GM12878 (cell line): ENCODE results near the gene NANOS2. TPM values are rescaled to one million over a fixed set of nuclear protein-coding genes. Genes with fewer than 3 reads are reported as not detected.
A peak's percentile ranks its signal among the peaks of the same experiment; 100 is the strongest.

Source experiments
- BCL11A ChIP-seq: IDR thresholded peaks from 2 replicates; pipeline ENCODE4 v1.6.1; 2011; ENCODE audit warnings: low read depth, low read length
- BHLHE40 ChIP-seq, 2 experiments: fragments of 450-650 bp in 1 of 2; IDR thresholded peaks; 2 replicates each; pipeline ENCODE4 v1.6.1; 2011 to 2017; ENCODE audit warnings: low read depth in 2 of 2, borderline replicate concordance in 1 of 2, improper control_type of control experiment in 1 of 2, low read length in 1 of 2, mild to moderate bottlenecking in 1 of 2
- KAT2A ChIP-seq: conservative IDR thresholded peaks from 2 replicates; pipeline ENCODE4 v1.6.1; 2011; ENCODE audit warnings: low read depth, low read length; ENCODE audit not compliant: control insufficient read depth
- MYB ChIP-seq: fragments of 150-350 bp; IDR thresholded peaks from 2 replicates; pipeline ENCODE4 v1.6.1; 2014; ENCODE audit warnings: mild to moderate bottlenecking, low read depth, low read length, borderline replicate concordance
- POLR2A ChIP-seq: IDR thresholded peaks from 2 replicates; pipeline ENCODE4 v1.6.1; 2011; ENCODE audit warnings: low read depth, mild to moderate bottlenecking, low read length
- POU2F2 ChIP-seq: IDR thresholded peaks from 3 replicates; pipeline ENCODE4 v1.6.1; 2011; ENCODE audit warnings: low read depth, mild to moderate bottlenecking, low read length, borderline replicate concordance
- RAD21 ChIP-seq: IDR thresholded peaks from 2 replicates; pipeline ENCODE4 v1.6.1; 2011; ENCODE audit warnings: mild to moderate bottlenecking, low read depth, low read length, moderate library complexity; ENCODE audit not compliant: insufficient read depth
- RCOR1 ChIP-seq: conservative IDR thresholded peaks from 2 replicates; pipeline ENCODE4 v1.6.1; 2012; ENCODE audit warnings: low read depth, low read length, improper control_type of control experiment
- RELA ChIP-seq: fragments of 450-650 bp; IDR thresholded peaks from 2 replicates; pipeline ENCODE4 v1.8.0; 2014; ENCODE audit warnings: borderline replicate concordance; ENCODE audit not compliant: partially characterized antibody
- REST ChIP-seq: IDR thresholded peaks from 2 replicates; pipeline ENCODE4 v1.6.1; 2012; ENCODE audit warnings: mild to moderate bottlenecking, low read depth, low read length
- SKIL ChIP-seq: fragments of 450-650 bp; IDR thresholded peaks from 2 replicates; pipeline ENCODE4 v1.6.1; 2017; ENCODE audit warnings: mild to moderate bottlenecking, low read depth, inconsistent platforms; ENCODE audit not compliant: poor library complexity, severe bottlenecking
- SREBF1 ChIP-seq: IDR thresholded peaks from 2 replicates; pipeline ENCODE4 v1.6.1; 2012; ENCODE audit warnings: mild to moderate bottlenecking, low read length
- SREBF2 ChIP-seq: IDR thresholded peaks from 2 replicates; pipeline ENCODE4 v1.6.1; 2012; ENCODE audit warnings: mild to moderate bottlenecking, low read length
- TCF3 ChIP-seq: IDR thresholded peaks from 2 replicates; pipeline ENCODE4 v1.6.1; 2012; ENCODE audit warnings: low read depth, mild to moderate bottlenecking, low read length, borderline replicate concordance; ENCODE audit not compliant: insufficient read depth
- YY1 ChIP-seq: IDR thresholded peaks from 2 replicates; pipeline ENCODE4 v1.6.1; 2011; ENCODE audit warnings: low read depth, mild to moderate bottlenecking, low read length
- ZNF687 ChIP-seq: fragments of 450-650 bp; IDR thresholded peaks from 2 replicates; pipeline ENCODE4 v1.6.1; 2017; ENCODE audit warnings: mild to moderate bottlenecking, moderate library complexity
- polyA plus RNA-seq, 11 experiments: library from polyadenylated mRNA; depleted of rRNA in 4 of 11; unstranded in 6 of 11; stranded (reverse) in 5 of 11; fragments of >200 nt; fragmentation: Nextera tagmentation in 4 of 11; fragmentation: Illumina TruSeq in 1 of 11; extraction: Ambion mirVana in 4 of 11; extraction: Trizol in 1 of 11; gene quantifications; 1 replicate in 1 of 11; 2 replicates in 10 of 11; pipeline versions ENCODE4 v1.2.1 to v1.2.3, GENCODE V29; 2011 to 2016; ENCODE audit warnings: inconsistent platforms in 2 of 11, missing spikeins in 2 of 11, low read depth in 1 of 11
- total RNA-seq, 4 experiments: library from RNA; depleted of rRNA in 3 of 4; stranded (reverse); fragments of >200 nt in 3 of 4; fragmentation: Illumina TruSeq in 1 of 4; extraction: Trizol in 1 of 4; gene quantifications; 2 replicates each; pipeline versions ENCODE4 v1.2.1 to v1.2.3, GENCODE V29; 2013 to 2021
- TF ChIP-seq, protein P1 (sequence below): IDR thresholded peaks from 2 replicates; pipeline ENCODE4 v1.6.1; 2012; ENCODE audit warnings: low read depth, low read length, improper control_type of control experiment
- TF ChIP-seq, protein P2 (sequence below): IDR thresholded peaks from 2 replicates; pipeline ENCODE4 v1.6.1; 2011; ENCODE audit warnings: low read depth, mild to moderate bottlenecking, low read length, moderate library complexity, borderline replicate concordance; ENCODE audit errors: extremely low read depth

NANOS2 gene
- total and polyA plus RNA-seq, 10 of the 15 experiments (the other 5 are each of a cell fraction or from before 2014, with no cell fraction given): not detected

GRCh38 chr19:45882652-45883585 is 31.7 kb downstream of the NANOS2 start (continued):
- TF ChIP-seq RELA (peak; percentile 11), RCOR1 (no peak; the same call in 1 of the 2 replicates), POU2F2 (peak; percentile 75; the same call in 1 of the 3 replicates), BHLHE40 (IDR thresholded peaks at IDR 0.05; ENCODE audit: borderline replicate concordance in 1 of 2, low read depth in 2 of 2, low read length in 1 of 2) (peak; percentile 99), YY1 (peak; percentile 89), BCL11A (peak; percentile 30; the same call in 1 of the 2 replicates), RAD21 (peak; percentile 79), ZNF687 (peak; percentile 81), SREBF2 (no peak), SKIL (peak; percentile 28), REST (0 out of 2 replicates have a peak, but pooled peaks have one; percentile 21), TCF3 (peak; percentile 87), POLR2A (peak; percentile 85), SREBF1 (0 out of 2 replicates have a peak, but pooled peaks have one; percentile 14), KAT2A (no peak), MYB (peak; percentile 69; the same call in 1 of the 2 replicates)
- TF ChIP-seq, protein P1, sequence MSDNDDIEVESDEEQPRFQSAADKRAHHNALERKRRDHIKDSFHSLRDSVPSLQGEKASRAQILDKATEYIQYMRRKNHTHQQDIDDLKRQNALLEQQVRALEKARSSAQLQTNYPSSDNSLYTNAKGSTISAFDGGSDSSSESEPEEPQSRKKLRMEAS: no peak; the same call in 1 of the 2 replicates
- TF ChIP-seq, protein P2, sequence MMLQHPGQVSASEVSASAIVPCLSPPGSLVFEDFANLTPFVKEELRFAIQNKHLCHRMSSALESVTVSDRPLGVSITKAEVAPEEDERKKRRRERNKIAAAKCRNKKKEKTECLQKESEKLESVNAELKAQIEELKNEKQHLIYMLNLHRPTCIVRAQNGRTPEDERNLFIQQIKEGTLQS: peak; percentile 64; the same call in 1 of the 2 replicates
